KMS-11 (cell line): Measurements from ENCODE around the gene YBX2.

Experiments used
- H2AFZ ChIP-seq: fragments of 200-600 bp; sonication (generic); 2 replicates; pipeline ENCODE4 v1.6.1; 2016; ENCODE audit warnings: antibody characterized with exemption, mixed run types, low read depth
- H3K27ac ChIP-seq: fragments of 200-600 bp; sonication (generic); 2 replicates; pipeline ENCODE4 v1.6.1; 2016; ENCODE audit warnings: mild to moderate bottlenecking, mixed run types
- H3K27me3 ChIP-seq: fragments of 200-600 bp; sonication (generic); 2 replicates; pipeline ENCODE4 v1.6.1; 2017; ENCODE audit warnings: mild to moderate bottlenecking, low read depth, mixed run types, moderate library complexity; ENCODE audit not compliant: insufficient read depth
- H3K36me3 ChIP-seq: fragments of 200-600 bp; sonication (generic); 2 replicates; pipeline ENCODE4 v1.6.1; 2017; ENCODE audit warnings: mild to moderate bottlenecking, mixed run types; ENCODE audit not compliant: insufficient read depth
- H3K4me1 ChIP-seq: fragments of 200-600 bp; sonication (generic); 2 replicates; pipeline ENCODE4 v1.6.1; 2016; ENCODE audit warnings: mild to moderate bottlenecking, low read depth, mixed run types; ENCODE audit not compliant: poor library complexity, severe bottlenecking
- H3K4me2 ChIP-seq: fragments of 200-600 bp; sonication (generic); 2 replicates; pipeline ENCODE4 v1.7.0; 2016; ENCODE audit warnings: mild to moderate bottlenecking, mixed run types
- H3K4me3 ChIP-seq: fragments of 200-600 bp; sonication (generic); IDR thresholded peaks from 2 replicates; pipeline ENCODE4 v1.6.1; 2017; ENCODE audit warnings: low read depth, low read length, mixed read lengths; ENCODE audit not compliant: insufficient read depth
- H3K79me2 ChIP-seq: fragments of 200-600 bp; sonication (generic); 2 replicates; pipeline ENCODE4 v1.6.1; 2016; ENCODE audit warnings: low read depth, mixed run types; ENCODE audit not compliant: insufficient read depth
- H3K9ac ChIP-seq: fragments of 200-600 bp; sonication (generic); 2 replicates; pipeline ENCODE4 v1.6.1; 2016; ENCODE audit warnings: mild to moderate bottlenecking, mixed run types
- H4K20me1 ChIP-seq: fragments of 200-600 bp; sonication (generic); 2 replicates; pipeline ENCODE4 v1.6.1; 2016; ENCODE audit warnings: mild to moderate bottlenecking, mixed run types; ENCODE audit not compliant: insufficient read depth
- TF ChIP-seq, protein P1 (sequence below): fragments of 200-600 bp; sonication (generic); conservative IDR thresholded peaks from 2 replicates; pipeline ENCODE4 v1.6.1; 2017; ENCODE audit warnings: low read depth, mild to moderate bottlenecking, antibody characterized with exemption, low read length, moderate library complexity, mixed read lengths

YBX2 gene

DNA sequence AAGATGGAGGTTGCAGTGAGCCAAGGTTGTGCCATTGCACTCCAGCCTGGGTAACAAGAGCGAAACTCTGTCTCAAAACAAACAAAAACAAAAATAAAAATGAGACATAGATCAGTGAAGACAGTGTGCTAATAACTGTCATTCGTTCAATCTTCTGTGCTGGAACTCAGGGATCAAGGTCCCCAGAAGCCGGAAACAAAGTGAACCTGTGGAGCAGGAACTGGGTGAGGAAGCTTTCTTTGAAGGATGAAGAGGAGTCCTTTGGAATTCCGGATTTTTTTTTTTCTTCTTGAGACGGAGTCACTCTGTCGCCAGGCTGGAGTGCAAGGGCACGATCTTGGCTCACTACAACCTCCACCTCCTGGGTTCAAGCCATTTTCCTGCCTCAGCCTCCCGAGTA lies 15.0 kb downstream of the YBX2 start:
- no peak overlapping the region for H3K9ac ChIP-seq
- H3K4me3 ChIP-seq = no peak overlapping the region
- H3K4me2 ChIP-seq = no peak overlapping the region
- H2AFZ ChIP-seq = no peak overlapping the region
- H3K4me1 ChIP-seq = no peaks in the 10 kb centered on the region
- H4K20me1 ChIP-seq = no peaks in the 10 kb centered on the region
- no peak overlapping the region for H3K27ac ChIP-seq
- no peaks in the 10 kb centered on the region for H3K79me2 ChIP-seq
- H3K27me3 ChIP-seq = no peaks in the 10 kb centered on the region
- TF ChIP-seq, protein P1, sequence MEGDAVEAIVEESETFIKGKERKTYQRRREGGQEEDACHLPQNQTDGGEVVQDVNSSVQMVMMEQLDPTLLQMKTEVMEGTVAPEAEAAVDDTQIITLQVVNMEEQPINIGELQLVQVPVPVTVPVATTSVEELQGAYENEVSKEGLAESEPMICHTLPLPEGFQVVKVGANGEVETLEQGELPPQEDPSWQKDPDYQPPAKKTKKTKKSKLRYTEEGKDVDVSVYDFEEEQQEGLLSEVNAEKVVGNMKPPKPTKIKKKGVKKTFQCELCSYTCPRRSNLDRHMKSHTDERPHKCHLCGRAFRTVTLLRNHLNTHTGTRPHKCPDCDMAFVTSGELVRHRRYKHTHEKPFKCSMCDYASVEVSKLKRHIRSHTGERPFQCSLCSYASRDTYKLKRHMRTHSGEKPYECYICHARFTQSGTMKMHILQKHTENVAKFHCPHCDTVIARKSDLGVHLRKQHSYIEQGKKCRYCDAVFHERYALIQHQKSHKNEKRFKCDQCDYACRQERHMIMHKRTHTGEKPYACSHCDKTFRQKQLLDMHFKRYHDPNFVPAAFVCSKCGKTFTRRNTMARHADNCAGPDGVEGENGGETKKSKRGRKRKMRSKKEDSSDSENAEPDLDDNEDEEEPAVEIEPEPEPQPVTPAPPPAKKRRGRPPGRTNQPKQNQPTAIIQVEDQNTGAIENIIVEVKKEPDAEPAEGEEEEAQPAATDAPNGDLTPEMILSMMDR = no peak
- H3K36me3 ChIP-seq = no peaks in the 10 kb centered on the region

DNA sequence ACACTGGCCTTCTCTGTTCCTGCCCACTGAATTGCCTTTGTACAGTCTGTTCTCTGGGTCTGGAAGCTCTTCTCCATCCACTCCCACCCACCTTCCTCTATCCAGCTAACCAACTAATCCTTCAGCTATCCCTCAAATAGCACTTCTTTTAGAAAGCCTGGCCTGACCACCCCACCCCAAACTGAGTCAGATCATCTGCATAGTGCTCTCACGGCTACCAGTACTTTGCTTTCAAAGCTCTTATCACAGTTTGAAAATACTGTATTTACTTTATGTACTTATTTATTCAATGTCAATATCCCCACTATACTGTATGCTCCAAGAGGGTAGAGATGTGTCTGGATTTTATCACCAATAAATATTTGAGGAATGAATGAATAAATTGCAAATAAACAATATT lies 27.7 kb downstream of the YBX2 start:
- H3K4me3 ChIP-seq = no peak overlapping the region
- H3K79me2 ChIP-seq = no peaks in the 10 kb centered on the region
- no peaks in the 10 kb centered on the region for H3K4me1 ChIP-seq
- no peak overlapping the region for H2AFZ ChIP-seq
- H3K27ac ChIP-seq = no peak overlapping the region
- no peaks in the 10 kb centered on the region for H4K20me1 ChIP-seq
- no peaks in the 10 kb centered on the region; the same call in 1 of the 2 replicates for H3K27me3 ChIP-seq
- TF ChIP-seq, protein P1 = no peak
- H3K4me2 ChIP-seq = no peak overlapping the region
- H3K36me3 ChIP-seq = no peaks in the 10 kb centered on the region
- H3K9ac ChIP-seq = no peak overlapping the region

DNA sequence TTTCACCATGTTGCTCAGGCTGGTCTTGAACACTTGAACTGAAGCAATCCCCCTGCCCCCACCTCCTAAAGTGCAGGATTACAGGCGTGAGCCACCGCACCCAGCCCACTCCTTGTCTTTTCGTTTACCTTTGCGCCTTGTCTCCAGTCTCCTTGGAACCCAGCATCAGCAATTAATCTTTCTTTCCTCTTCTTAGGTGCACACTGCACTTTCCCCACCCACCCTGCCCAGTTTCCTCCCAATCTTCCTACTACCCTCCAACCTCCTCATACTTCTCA lies 30.7 kb downstream of the YBX2 start:
- H3K4me1 ChIP-seq = no peaks in the 10 kb centered on the region

DNA sequence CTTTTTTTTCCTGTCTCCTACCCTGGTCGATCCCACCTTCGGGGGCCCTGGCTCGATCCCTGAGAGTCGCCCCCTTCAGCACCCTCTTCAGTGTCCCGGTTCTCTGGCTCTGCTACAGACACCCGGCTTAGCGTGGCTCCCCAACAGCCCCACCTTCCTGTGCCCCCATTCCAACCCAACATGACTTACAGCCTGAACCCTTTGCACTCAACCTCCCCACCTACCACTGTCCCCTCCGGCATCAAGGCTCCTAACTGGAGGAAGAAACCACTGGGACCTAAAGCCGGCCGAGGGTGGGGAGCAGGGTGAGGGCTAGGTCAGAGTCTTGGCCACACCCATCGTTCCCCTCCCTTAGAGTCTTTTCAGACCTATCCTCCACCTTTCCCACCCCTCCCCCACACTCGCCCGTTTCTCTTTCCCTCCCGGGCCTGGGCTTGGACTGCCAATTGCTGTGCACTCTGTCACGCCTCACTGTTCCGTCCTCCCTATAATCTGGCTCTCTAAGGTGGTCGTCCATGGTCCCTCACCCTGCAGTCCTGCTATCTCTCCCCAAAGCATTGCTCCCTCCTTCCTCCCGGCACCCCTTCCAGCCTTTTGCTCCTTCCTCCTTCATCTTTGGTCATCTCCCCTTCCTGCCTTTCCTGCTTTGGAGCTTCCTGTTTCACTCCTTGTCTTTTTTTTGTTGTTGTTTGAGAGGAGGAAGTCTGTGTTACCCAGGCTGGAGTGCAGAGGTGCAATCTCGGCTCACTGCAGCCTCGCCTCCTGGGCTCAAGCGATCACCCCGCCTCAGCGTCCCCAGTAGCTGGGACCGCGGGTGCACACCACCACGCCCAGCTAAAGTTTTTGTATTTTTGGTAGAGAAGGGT lies 31.3 kb downstream of the YBX2 start:
- H3K4me1 ChIP-seq = no peaks in the 10 kb centered on the region
- no peak overlapping the region for H3K4me2 ChIP-seq
- TF ChIP-seq, protein P1 = no peak
- no peaks in the 10 kb centered on the region for H3K79me2 ChIP-seq
- H3K9ac ChIP-seq = no peak overlapping the region
- H3K4me3 ChIP-seq = no peak overlapping the region
- H3K27ac ChIP-seq = no peak overlapping the region
- no peaks in the 10 kb centered on the region for H3K36me3 ChIP-seq
- H2AFZ ChIP-seq = no peak overlapping the region
- H4K20me1 ChIP-seq = no peaks in the 10 kb centered on the region
- H3K27me3 ChIP-seq = no peaks in the 10 kb centered on the region; the same call in 1 of the 2 replicates

More for the DNA sequence above, 30.7 kb downstream of the YBX2 start:
- no peaks in the 10 kb centered on the region for H3K36me3 ChIP-seq
- no peak overlapping the region for H3K4me3 ChIP-seq
- H3K4me2 ChIP-seq = no peak overlapping the region
- H4K20me1 ChIP-seq = no peaks in the 10 kb centered on the region
- TF ChIP-seq, protein P1 = no peak
- H3K27me3 ChIP-seq = no peaks in the 10 kb centered on the region; the same call in 1 of the 2 replicates
- H3K9ac ChIP-seq = no peak overlapping the region
- H3K79me2 ChIP-seq = no peaks in the 10 kb centered on the region
- no peak overlapping the region for H2AFZ ChIP-seq
- no peak overlapping the region for H3K27ac ChIP-seq
